OCI-LY7 (cell line): ENCODE measurements around the gene C12orf43. TPM values are rescaled to one million over a fixed set of nuclear protein-coding genes. Genes with fewer than 3 reads are reported as not detected.

Source experiments
- BruUV-seq: library from RNA; stranded (reverse); fragments of 400-500 nt; replicated peaks from 2 replicates; lab custom pipeline; 2021; lab: Mats Ljungman, UMichigan
- CTCF ChIA-PET: fragments of 300-600 bp; sonication (Branson Sonifier 250); formaldehyde crosslinking; loops from one replicate; lab custom pipeline; 2022; ENCODE audit warnings: antibody characterized with exemption; ENCODE audit not compliant: unreplicated experiment; lab: Charles Lee
- POLR2A ChIA-PET: fragments of 300-600 bp; sonication (Branson Sonifier 250); formaldehyde crosslinking; loops from one replicate; lab custom pipeline; 2022; ENCODE audit warnings: antibody characterized with exemption; lab: Charles Lee
- DNase-seq: peaks from one replicate; pipeline ENCODE4 v3.0.0-alpha.2; 2015; ENCODE audit warnings: low spot score
- H2AFZ ChIP-seq: fragments of 200-600 bp; sonication (generic), shearing (Covaris generic); 2 replicates; pipeline ENCODE4 v1.6.1; 2014; ENCODE audit warnings: mild to moderate bottlenecking, antibody characterized with exemption, low read length, moderate library complexity
- H3K27ac ChIP-seq: fragments of 200-600 bp; sonication (generic); 2 replicates; pipeline ENCODE4 v1.5.1; 2014; ENCODE audit warnings: mixed run types, low read depth, mild to moderate bottlenecking, moderate library complexity, low read length, inconsistent platforms; ENCODE audit not compliant: poor library complexity, severe bottlenecking
- H3K36me3 ChIP-seq: fragments of 200-600 bp; sonication (generic); 2 replicates; pipeline ENCODE4 v1.6.1; 2014; ENCODE audit warnings: mild to moderate bottlenecking, antibody characterized with exemption, low read length, moderate library complexity, mixed read lengths; ENCODE audit not compliant: insufficient read depth
- H3K4me1 ChIP-seq: fragments of 200-600 bp; sonication (generic); 2 replicates; pipeline ENCODE4 v1.5.1; 2014; ENCODE audit warnings: mild to moderate bottlenecking, low read length; ENCODE audit not compliant: insufficient read depth, poor library complexity, severe bottlenecking
- H3K4me2 ChIP-seq: fragments of 200-600 bp; sonication (generic); 2 replicates; pipeline ENCODE4 v1.6.1; 2014; ENCODE audit warnings: mild to moderate bottlenecking, low read length
- H3K4me3 ChIP-seq: fragments of 200-600 bp; sonication (generic); 2 replicates; pipeline ENCODE4 v1.5.1; 2014; ENCODE audit warnings: mild to moderate bottlenecking, low read depth, low read length; ENCODE audit not compliant: poor library complexity, severe bottlenecking
- H3K79me2 ChIP-seq: fragments of 200-600 bp; sonication (generic); 2 replicates; pipeline ENCODE4 v1.6.1; 2016; ENCODE audit warnings: low read depth, mild to moderate bottlenecking, low read length, moderate library complexity, mixed read lengths; ENCODE audit not compliant: insufficient read depth
- H3K9me2 ChIP-seq: fragments of 200-600 bp; sonication (generic); 2 replicates; pipeline ENCODE4 v1.6.1; 2016; ENCODE audit warnings: mild to moderate bottlenecking, low read length, mixed read lengths; ENCODE audit not compliant: insufficient read depth
- H3K9me3 ChIP-seq: fragments of 200-600 bp; sonication (generic); 2 replicates; pipeline ENCODE4 v1.6.1; 2014; ENCODE audit warnings: mild to moderate bottlenecking, mixed run types, low read length, mixed read lengths
- H4K20me1 ChIP-seq: fragments of 200-600 bp; sonication (generic); 2 replicates; pipeline ENCODE4 v1.6.1; 2014; ENCODE audit warnings: mild to moderate bottlenecking, antibody characterized with exemption, low read length, moderate library complexity, mixed read lengths; ENCODE audit not compliant: insufficient read depth
- EZH2phosphoT487 ChIP-seq: fragments of 200-600 bp; sonication (generic); IDR thresholded peaks from 2 replicates; pipeline ENCODE4 v1.6.1; 2018; ENCODE audit warnings: low read depth, borderline replicate concordance, mild to moderate bottlenecking, mixed run types, antibody characterized with exemption, low read length, moderate library complexity, mixed read lengths
- intact Hi-C: fragments of 100-400 bp; cut with micrococcal nuclease; formaldehyde crosslinking; loops from one replicate; pipeline ENCODE4 v1.10.0; 2022; ENCODE audit not compliant: unreplicated experiment
- total RNA-seq, 2 experiments: library from RNA; depleted of rRNA in 1 of 2; stranded (reverse); fragments of >200 nt in 1 of 2; shearing (Covaris generic) in 1 of 2; gene quantifications; 2 replicates each; pipeline ENCODE4 v1.2.3, GENCODE V29; 2014 to 2022
- TF ChIP-seq, protein P1 (sequence below): fragments of 200-600 bp; sonication (generic); conservative IDR thresholded peaks from 2 replicates; pipeline ENCODE4 v1.5.1; 2014; ENCODE audit warnings: mild to moderate bottlenecking, antibody characterized with exemption, low read length, moderate library complexity, mixed read lengths

Gene C12orf43
- total RNA-seq, 2 experiments from 2014 or later, result 21.4 to 24.7 TPM

DNA sequence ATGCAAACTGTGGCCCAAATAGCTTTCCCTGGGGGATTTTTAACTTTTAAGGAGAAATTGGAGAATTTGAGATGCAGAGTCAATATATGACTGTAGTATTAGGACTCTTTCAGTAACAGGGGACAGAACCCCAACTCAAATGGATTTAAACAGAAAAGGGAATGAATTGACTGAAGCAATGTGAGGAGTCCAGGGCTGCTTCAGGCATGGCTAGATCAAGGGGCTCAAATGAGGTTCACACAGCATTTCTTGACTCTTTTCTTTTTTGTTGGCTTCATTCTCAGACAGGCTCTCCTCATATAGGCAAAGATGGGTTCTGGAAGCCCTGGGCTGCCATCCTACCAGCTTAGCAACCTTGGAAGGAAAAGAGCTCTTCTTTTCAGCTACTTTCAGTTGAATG, 24.3 kb downstream of the C12orf43 start:
- CTCF ChIA-PET, result no interaction called here

DNA sequence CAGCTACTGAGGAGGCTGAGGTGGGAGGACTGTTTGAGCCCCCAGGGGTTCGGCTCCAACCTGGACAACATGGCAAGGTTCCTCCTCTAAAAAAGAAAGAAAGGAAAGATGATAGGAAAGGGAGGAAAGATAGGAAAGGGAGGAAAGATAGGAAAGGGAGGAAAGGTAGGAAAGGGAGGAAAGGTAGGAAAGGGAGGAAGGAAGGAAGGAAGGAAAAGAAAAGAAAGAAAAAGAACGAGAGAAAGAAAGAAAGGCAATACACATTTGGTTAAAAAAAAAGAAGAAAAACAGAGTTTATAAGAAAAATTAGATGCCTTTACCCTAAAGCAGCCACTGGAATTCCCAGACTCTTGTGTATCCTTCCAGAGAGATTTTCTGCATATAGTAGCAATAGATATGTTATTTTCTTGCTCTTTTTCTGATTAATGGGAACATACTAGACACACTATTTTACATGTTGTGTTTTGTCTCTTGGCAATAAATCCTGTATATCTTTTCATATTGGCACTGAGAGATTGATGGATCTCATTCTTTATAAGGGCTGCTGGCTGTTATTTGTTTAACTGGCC, 25.7 kb downstream of the C12orf43 start:
- no peaks in the 10 kb centered on the region for H3K9me2 ChIP-seq
- H3K9me3 ChIP-seq, result no peaks in the 10 kb centered on the region
- no peaks in the 10 kb centered on the region for H3K36me3 ChIP-seq
- H3K27ac ChIP-seq, result no peak overlapping the region
- no TSS peak for BruUV-seq
- H3K79me2 ChIP-seq, result no peaks in the 10 kb centered on the region
- ChIA-PET POLR2A (no interaction called here), CTCF (interaction anchor here (0.6 kb wide), 1 partner anchor 751 kb away, joined by 3 read pairs; no protein-coding TSS in a partner anchor)
- no peak overlapping the region for H2AFZ ChIP-seq
- no peaks in the 10 kb centered on the region for H4K20me1 ChIP-seq
- DNase-seq, result no peak
- H3K4me1 ChIP-seq, result no peaks in the 10 kb centered on the region
- TF ChIP-seq, protein P1, sequence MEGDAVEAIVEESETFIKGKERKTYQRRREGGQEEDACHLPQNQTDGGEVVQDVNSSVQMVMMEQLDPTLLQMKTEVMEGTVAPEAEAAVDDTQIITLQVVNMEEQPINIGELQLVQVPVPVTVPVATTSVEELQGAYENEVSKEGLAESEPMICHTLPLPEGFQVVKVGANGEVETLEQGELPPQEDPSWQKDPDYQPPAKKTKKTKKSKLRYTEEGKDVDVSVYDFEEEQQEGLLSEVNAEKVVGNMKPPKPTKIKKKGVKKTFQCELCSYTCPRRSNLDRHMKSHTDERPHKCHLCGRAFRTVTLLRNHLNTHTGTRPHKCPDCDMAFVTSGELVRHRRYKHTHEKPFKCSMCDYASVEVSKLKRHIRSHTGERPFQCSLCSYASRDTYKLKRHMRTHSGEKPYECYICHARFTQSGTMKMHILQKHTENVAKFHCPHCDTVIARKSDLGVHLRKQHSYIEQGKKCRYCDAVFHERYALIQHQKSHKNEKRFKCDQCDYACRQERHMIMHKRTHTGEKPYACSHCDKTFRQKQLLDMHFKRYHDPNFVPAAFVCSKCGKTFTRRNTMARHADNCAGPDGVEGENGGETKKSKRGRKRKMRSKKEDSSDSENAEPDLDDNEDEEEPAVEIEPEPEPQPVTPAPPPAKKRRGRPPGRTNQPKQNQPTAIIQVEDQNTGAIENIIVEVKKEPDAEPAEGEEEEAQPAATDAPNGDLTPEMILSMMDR, result no peak
- no peak for TF ChIP-seq EZH2phosphoT487
- H3K4me3 ChIP-seq, result no peak overlapping the region
- intact Hi-C loops, result no loop called here
- H3K4me2 ChIP-seq, result no peak overlapping the region

More for the DNA sequence above, 24.3 kb downstream of the C12orf43 start:
- Histone ChIP-seq H3K4me1 (no peaks in the 10 kb centered on the region), H3K79me2 (no peaks in the 10 kb centered on the region), H3K27ac (no peak overlapping the region), H3K9me3 (no peaks in the 10 kb centered on the region), H4K20me1 (no peaks in the 10 kb centered on the region), H3K4me2 (no peak overlapping the region), H3K4me3 (no peak overlapping the region), H3K9me2 (no peaks in the 10 kb centered on the region), H2AFZ (no peak overlapping the region), H3K36me3 (no peaks in the 10 kb centered on the region)
- TF ChIP-seq, protein P1, result no peak
- TF ChIP-seq EZH2phosphoT487, result no peak
- no TSS peak for BruUV-seq
- no peak for DNase-seq
- POLR2A ChIA-PET, result no interaction called here
- intact Hi-C loops, result no loop called here

DNA sequence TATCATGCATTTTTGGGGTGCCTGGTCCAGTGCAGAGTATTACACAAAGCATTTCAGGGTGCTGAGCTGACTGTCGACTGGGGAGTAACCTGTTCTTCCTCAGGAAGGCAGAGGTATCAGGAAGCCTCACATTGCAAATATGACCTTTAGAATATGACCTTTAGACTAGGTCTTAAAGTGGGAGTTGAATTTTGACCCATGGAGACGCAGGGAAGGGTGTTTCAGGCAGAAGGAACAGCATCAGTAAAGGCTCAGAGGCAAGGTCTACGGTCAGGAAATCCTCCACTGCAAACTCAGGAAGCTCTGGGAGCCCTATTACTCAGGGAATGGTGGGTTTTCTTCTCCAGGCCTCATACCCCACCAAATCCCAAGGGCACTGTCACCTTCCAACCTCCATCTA, 26.6 kb downstream of the C12orf43 start:
- Histone ChIP-seq H3K4me2 (no peak overlapping the region), H3K9me2 (no peaks in the 10 kb centered on the region), H3K4me3 (no peak overlapping the region), H3K36me3 (no peaks in the 10 kb centered on the region), H4K20me1 (no peaks in the 10 kb centered on the region), H3K79me2 (no peaks in the 10 kb centered on the region), H3K9me3 (no peaks in the 10 kb centered on the region), H3K27ac (no peak overlapping the region), H3K4me1 (no peaks in the 10 kb centered on the region), H2AFZ (no peak overlapping the region)
- ChIA-PET POLR2A (interaction anchor here (0.6 kb wide), 1 partner anchor 17 kb away, joined by 3 read pairs; no protein-coding TSS in a partner anchor), CTCF (no interaction called here)
- TF ChIP-seq, protein P1, result no peak
- no peak for TF ChIP-seq EZH2phosphoT487
- no peak for DNase-seq
- intact Hi-C loops, result no loop called here
- BruUV-seq, result no TSS peak
